PC-3 (cell line): Measurements from ENCODE around the gene TTC19. TPM values are rescaled to one million over a fixed set of nuclear protein-coding genes. Genes with fewer than 3 reads are reported as not detected.
"Not testable (repeated sequence)": the region's sequence is repeated elsewhere in the genome, so short reads cannot be mapped to it uniquely, and the experiment has no call there.

Experiments used
- ATAC-seq: fragments of 200-7000 bp; cut with Tn5 transposase; 2 replicates; pipeline ENCODE4 v1.9.1; 2020; ENCODE audit warnings: mild to moderate bottlenecking, moderate library complexity
- BruUV-seq: library from RNA; stranded (reverse); fragments of 400-500 nt; replicated peaks from 2 replicates; lab custom pipeline; 2021; lab: Mats Ljungman, UMichigan
- CTCF ChIA-PET: fragments of 300-600 bp; sonication (Branson Sonifier 250); formaldehyde crosslinking; loops from one replicate; lab custom pipeline; 2022; ENCODE audit warnings: antibody characterized with exemption; lab: Charles Lee
- POLR2A ChIA-PET: fragments of 300-600 bp; sonication (Branson Sonifier 250); formaldehyde crosslinking; loops from one replicate; lab custom pipeline; 2022; ENCODE audit warnings: antibody characterized with exemption; ENCODE audit not compliant: unreplicated experiment; lab: Charles Lee
- DNase-seq: peaks from one replicate; pipeline ENCODE4 v3.0.0-alpha.2; 2015
- H2AFZ ChIP-seq: fragments of 300-600 bp; sonication (generic); 2 replicates; pipeline ENCODE4 v1.6.0; 2016; ENCODE audit warnings: antibody characterized with exemption, low read length
- H3F3A ChIP-seq: fragments of 300-600 bp; sonication (generic); one replicate; pipeline ENCODE4 v1.6.0; 2017; ENCODE audit warnings: antibody characterized with exemption, low read length, control low read depth, mild to moderate bottlenecking; ENCODE audit not compliant: unreplicated experiment
- H3K27ac ChIP-seq: fragments of 300-600 bp; sonication (generic); 2 replicates; pipeline ENCODE4 v1.5.1; 2016; ENCODE audit warnings: mild to moderate bottlenecking, low read length
- H3K27me3 ChIP-seq: fragments of 300-600 bp; sonication (generic); 2 replicates; pipeline ENCODE4 v1.6.1; 2016; ENCODE audit warnings: low read length, mixed read lengths
- H3K36me3 ChIP-seq: fragments of 300-600 bp; sonication (generic); 2 replicates; pipeline ENCODE4 v1.6.1; 2016; ENCODE audit warnings: low read depth, mixed run types, low read length, mixed read lengths
- H3K4me1 ChIP-seq: fragments of 300-600 bp; sonication (generic); 2 replicates; pipeline ENCODE4 v1.5.1; 2016; ENCODE audit warnings: low read length; ENCODE audit not compliant: insufficient read depth
- H3K4me2 ChIP-seq: fragments of 300-600 bp; sonication (generic); 2 replicates; pipeline ENCODE4 v1.6.0; 2016; ENCODE audit warnings: low read length
- H3K4me3 ChIP-seq: fragments of 300-600 bp; sonication (generic); 2 replicates; pipeline ENCODE4 v1.5.1; 2016; ENCODE audit warnings: mild to moderate bottlenecking, low read length, mixed read lengths
- H3K79me2 ChIP-seq: fragments of 300-600 bp; sonication (generic); 2 replicates; pipeline ENCODE4 v1.6.1; 2017; ENCODE audit warnings: low read length, mixed read lengths
- H3K9ac ChIP-seq: fragments of 300-600 bp; sonication (generic); 2 replicates; pipeline ENCODE4 v1.6.0; 2016; ENCODE audit warnings: mild to moderate bottlenecking, low read length
- H3K9me2 ChIP-seq: fragments of 300-600 bp; sonication (generic); replicated peaks from 2 replicates; pipeline ENCODE4 v1.6.1; 2016; ENCODE audit warnings: mixed run types, low read length, mixed read lengths
- H3K9me3 ChIP-seq: fragments of 300-600 bp; sonication (generic); 2 replicates; pipeline ENCODE4 v1.6.1; 2016; ENCODE audit warnings: low read length, mixed read lengths
- H4K20me1 ChIP-seq: fragments of 300-600 bp; sonication (generic); 2 replicates; pipeline ENCODE4 v1.6.1; 2016; ENCODE audit warnings: low read length, mixed read lengths
- EZH2 ChIP-seq: fragments of 300-600 bp; sonication (generic); IDR thresholded peaks from one replicate; pipeline ENCODE4 v1.6.1; 2017; ENCODE audit warnings: antibody characterized with exemption, mild to moderate bottlenecking, low read length; ENCODE audit not compliant: unreplicated experiment
- EZH2phosphoT487 ChIP-seq: fragments of 300-600 bp; sonication (generic); IDR thresholded peaks from 2 replicates; pipeline ENCODE4 v1.6.1; 2018; ENCODE audit warnings: mild to moderate bottlenecking, antibody characterized with exemption, low read length, borderline replicate concordance
- intact Hi-C: fragments of 100-400 bp; cut with micrococcal nuclease; formaldehyde crosslinking; loops from 2 replicates; pipeline ENCODE4 v1.9.0; 2023
- total RNA-seq: library from RNA; depleted of rRNA; stranded (reverse); fragments of >200 nt; gene quantifications from 2 replicates; pipeline ENCODE4 v1.2.3, GENCODE V29; 2014
- TF ChIP-seq, protein P1 (sequence below): fragments of 300-600 bp; sonication (generic); conservative IDR thresholded peaks from 2 replicates; pipeline ENCODE4 v1.5.1; 2017; ENCODE audit warnings: antibody characterized with exemption, low read depth, mild to moderate bottlenecking, low read length

Gene TTC19
- total RNA-seq, 1 experiment from 2014 or later, result 187 TPM

DNA sequence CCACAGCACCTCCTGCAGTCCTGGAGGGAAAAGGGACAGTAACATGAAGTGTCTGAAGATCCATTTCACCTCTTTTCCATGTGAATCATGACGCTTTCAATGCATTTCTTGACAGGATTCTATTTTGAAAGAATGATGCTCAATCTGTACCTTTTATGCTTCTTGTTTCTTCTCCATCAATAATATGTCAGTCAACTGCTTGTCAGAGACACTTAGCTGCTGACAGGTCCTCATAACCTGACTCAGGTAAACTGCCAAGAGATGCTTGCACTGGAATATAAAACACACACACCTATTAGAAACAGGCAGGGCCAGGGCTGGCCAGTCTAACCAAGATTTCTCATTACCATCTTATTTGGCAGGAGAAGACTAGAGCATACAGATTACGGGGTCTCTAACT, 21.7 kb upstream of the TTC19 start:
- Histone ChIP-seq H3K9me3 (no peaks in the 10 kb centered on the region), H3K79me2 (peaks cover 53% of the 10 kb centered on the region), H3K36me3 (peaks cover 42% of the 10 kb centered on the region), H3K4me3 (no peak overlapping the region), H3K27ac (no peak overlapping the region), H3K9ac (no peak overlapping the region), H3K4me1 (peaks cover 21% of the 10 kb centered on the region), H3K4me2 (no peak overlapping the region), H3K9me2 (no peaks in the 10 kb centered on the region), H3K27me3 (no peaks in the 10 kb centered on the region), H2AFZ (no peak overlapping the region), H3F3A (no peaks in the 10 kb centered on the region), H4K20me1 (no peaks in the 10 kb centered on the region)
- ChIA-PET CTCF (no interaction called here), POLR2A (no interaction called here)
- no peak for TF ChIP-seq EZH2phosphoT487
- TF ChIP-seq, protein P1, sequence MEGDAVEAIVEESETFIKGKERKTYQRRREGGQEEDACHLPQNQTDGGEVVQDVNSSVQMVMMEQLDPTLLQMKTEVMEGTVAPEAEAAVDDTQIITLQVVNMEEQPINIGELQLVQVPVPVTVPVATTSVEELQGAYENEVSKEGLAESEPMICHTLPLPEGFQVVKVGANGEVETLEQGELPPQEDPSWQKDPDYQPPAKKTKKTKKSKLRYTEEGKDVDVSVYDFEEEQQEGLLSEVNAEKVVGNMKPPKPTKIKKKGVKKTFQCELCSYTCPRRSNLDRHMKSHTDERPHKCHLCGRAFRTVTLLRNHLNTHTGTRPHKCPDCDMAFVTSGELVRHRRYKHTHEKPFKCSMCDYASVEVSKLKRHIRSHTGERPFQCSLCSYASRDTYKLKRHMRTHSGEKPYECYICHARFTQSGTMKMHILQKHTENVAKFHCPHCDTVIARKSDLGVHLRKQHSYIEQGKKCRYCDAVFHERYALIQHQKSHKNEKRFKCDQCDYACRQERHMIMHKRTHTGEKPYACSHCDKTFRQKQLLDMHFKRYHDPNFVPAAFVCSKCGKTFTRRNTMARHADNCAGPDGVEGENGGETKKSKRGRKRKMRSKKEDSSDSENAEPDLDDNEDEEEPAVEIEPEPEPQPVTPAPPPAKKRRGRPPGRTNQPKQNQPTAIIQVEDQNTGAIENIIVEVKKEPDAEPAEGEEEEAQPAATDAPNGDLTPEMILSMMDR, result peak; percentile 46
- no peak for TF ChIP-seq EZH2
- no peak for ATAC-seq
- no TSS peak for BruUV-seq
- intact Hi-C loops, result no loop called here
- DNase-seq, result peak; percentile 23

DNA sequence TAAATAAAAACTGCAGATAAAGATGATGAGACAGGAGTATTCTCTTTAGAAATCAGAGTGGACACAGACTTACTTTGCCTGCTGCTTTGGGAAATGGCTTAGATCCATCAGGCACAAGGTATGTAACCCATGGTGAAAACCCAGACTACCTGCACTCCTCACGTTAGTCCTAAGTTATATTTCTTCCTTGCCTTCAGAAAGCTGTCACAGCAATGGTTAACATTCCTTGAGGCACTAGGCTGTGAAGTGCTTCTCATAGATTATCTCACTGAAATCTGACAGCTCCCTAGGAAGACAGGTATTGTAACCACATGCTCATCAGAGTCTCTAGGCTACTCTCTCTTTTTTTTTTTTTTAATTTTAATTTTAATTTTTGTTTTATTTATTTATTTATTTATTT, 21.0 kb upstream of the TTC19 start:
- Histone ChIP-seq H3K36me3 (peaks cover 47% of the 10 kb centered on the region), H3K4me3 (no peak overlapping the region), H3K4me1 (peaks cover 16% of the 10 kb centered on the region), H2AFZ (no peak overlapping the region), H3K27ac (no peak overlapping the region), H3F3A (no peaks in the 10 kb centered on the region), H3K9me3 (no peaks in the 10 kb centered on the region), H4K20me1 (no peaks in the 10 kb centered on the region), H3K9me2 (no peaks in the 10 kb centered on the region), H3K4me2 (no peak overlapping the region), H3K27me3 (no peaks in the 10 kb centered on the region), H3K9ac (no peak overlapping the region), H3K79me2 (peaks cover 45% of the 10 kb centered on the region)
- DNase-seq (no peak), ATAC-seq (no peak)
- intact Hi-C loops, result no loop called here
- CTCF ChIA-PET, result no interaction called here
- BruUV-seq, result no TSS peak
- POLR2A ChIA-PET, result no interaction called here
- TF ChIP-seq EZH2phosphoT487 (no peak), EZH2 (no peak)
- TF ChIP-seq, protein P1, result no peak

DNA sequence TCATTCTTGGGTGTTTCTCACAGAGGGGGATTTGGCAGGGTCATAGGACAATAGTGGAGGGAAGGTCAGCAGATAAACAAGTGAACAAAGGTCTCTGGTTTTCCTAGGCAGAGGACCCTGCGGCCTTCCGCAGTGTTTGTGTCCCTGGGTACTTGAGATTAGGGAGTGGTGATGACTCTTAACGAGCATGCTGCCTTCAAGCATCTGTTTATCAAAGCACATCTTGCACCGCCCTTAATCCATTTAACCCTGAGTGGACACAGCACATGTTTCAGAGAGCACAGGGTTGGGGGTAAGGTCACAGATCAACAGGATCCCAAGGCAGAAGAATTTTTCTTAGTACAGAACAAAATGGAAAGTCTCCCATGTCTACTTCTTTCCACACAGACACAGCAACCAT, 20.6 kb upstream of the TTC19 start:
- peaks cover 41% of the 10 kb centered on the region for H3K79me2 ChIP-seq
- H2AFZ ChIP-seq, BruUV-seq, DNase-seq, H3F3A ChIP-seq, intact Hi-C loops, H3K9me3 ChIP-seq, CTCF ChIA-PET, H3K9ac ChIP-seq, H3K4me3 ChIP-seq, H3K9me2 ChIP-seq, POLR2A ChIA-PET, ATAC-seq, H3K27ac ChIP-seq, H4K20me1 ChIP-seq, H3K4me2 ChIP-seq, H3K27me3 ChIP-seq: not testable (repeated sequence)
- H3K4me1 ChIP-seq, result peaks cover 16% of the 10 kb centered on the region
- peaks cover 51% of the 10 kb centered on the region for H3K36me3 ChIP-seq
